GM18498 (cell line): ENCODE results near the gene PLPPR5.
"Not testable (repeated sequence)": the region's sequence is repeated elsewhere in the genome, so short reads cannot be mapped to it uniquely, and the experiment has no call there.

Source experiments
- ATAC-seq: cut with Tn5 transposase; IDR thresholded peaks from one replicate; pipeline ENCODE4 v1.9.1; 2021; ENCODE audit warnings: mild to moderate bottlenecking, moderate library complexity; ENCODE audit not compliant: unreplicated experiment

The PLPPR5 gene

GRCh38 chr1:98920441-98921110 is 84.1 kb downstream of the PLPPR5 start:
- ATAC-seq = no peak

GRCh38 chr1:98919652-98920051 is 85.0 kb downstream of the PLPPR5 start:
- no peak for ATAC-seq

- ATAC-seq = no peak
Measured at GRCh38 chr1:98919211-98919610, 85.5 kb downstream of the PLPPR5 start.

- ATAC-seq = no peak
Measured at GRCh38 chr1:98914547-98914946, 90.1 kb downstream of the PLPPR5 start.

GRCh38 chr1:98910827-98911226 is 93.8 kb downstream of the PLPPR5 start:
- ATAC-seq = no peak

GRCh38 chr1:98908980-98909379 is 95.7 kb downstream of the PLPPR5 start:
- no peak for ATAC-seq

DNA sequence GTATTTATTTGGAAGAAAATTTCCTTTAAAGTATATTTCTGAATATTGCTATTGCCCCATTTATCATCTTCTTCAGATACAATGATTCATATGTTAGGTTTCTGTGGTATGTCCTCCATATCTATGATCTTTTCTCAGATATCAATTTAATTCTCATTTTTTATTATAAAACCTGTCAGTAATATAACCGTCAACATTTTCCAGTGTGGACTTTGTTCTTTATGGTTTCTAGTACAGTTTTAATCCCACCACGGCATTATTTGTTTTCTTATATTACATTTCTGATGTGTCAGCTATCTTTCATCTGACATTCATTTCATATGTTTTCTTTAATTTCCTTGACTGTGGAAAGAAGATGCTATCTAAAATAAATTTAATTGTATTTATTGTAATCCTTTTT is 97.9 kb downstream of the PLPPR5 start:
- ATAC-seq = no peak

GRCh38 chr1:98906361-98906760 is 98.3 kb downstream of the PLPPR5 start:
- no peak for ATAC-seq

GRCh38 chr1:98904684-98905083 is 100.0 kb downstream of the PLPPR5 start:
- no peak for ATAC-seq

DNA sequence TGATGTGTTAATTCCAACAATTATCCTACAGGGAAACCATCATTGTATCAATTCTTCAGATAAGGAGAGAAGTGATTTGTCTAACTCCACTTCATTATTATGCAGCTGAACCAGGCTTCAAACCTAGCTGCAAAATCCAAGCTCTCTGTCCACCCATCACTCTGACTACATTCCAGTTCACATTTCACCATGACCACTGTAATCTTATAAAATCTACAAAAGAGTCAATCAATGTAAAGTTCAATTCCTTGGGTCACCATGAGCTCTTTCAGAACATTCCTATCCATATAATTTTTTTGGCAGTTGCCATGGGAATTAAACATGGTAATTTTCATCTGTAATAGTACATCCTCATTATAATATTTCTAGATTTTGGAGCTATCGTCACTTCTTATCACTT is 100.9 kb downstream of the PLPPR5 start:
- no peak for ATAC-seq

DNA sequence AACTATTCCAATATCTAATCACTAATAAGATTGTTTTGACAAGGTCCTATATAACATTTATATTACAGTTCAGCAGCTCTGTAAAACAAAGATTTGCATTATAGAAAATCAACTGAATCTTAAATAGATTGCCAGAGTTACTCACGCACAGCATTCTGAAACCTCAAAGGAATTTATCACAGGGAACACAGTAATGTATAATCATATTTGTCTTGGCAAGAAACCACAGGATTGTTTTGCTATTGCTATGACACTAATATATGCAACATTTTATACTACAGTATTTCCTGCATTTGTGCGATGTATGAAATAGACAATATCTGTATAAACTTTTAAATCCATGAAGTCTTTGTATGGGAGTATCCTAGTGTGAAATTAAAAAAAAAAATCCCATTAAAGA is 101.4 kb downstream of the PLPPR5 start:
- no peak for ATAC-seq

- no peak for ATAC-seq
Measured at GRCh38 chr1:98898940-98899339, 105.7 kb downstream of the PLPPR5 start.

DNA sequence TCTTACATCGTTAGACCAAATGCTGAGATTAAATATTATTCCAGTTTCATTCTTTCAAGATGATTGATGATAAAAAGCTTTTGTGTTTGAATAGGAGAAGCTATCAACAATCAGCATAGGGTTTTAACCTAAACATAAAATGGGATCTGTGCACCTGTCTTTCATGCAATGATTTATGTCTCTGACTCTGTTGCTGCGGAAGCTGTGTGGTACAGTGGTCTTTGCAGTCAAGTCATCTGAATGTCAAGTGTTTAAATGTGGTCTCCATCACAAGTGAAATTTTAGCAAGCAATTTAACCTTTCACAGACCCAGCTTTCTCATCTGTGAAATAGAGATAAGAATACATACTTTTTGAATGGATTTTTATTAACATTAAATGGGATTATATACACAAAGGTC is 107.2 kb downstream of the PLPPR5 start:
- ATAC-seq = no peak

DNA sequence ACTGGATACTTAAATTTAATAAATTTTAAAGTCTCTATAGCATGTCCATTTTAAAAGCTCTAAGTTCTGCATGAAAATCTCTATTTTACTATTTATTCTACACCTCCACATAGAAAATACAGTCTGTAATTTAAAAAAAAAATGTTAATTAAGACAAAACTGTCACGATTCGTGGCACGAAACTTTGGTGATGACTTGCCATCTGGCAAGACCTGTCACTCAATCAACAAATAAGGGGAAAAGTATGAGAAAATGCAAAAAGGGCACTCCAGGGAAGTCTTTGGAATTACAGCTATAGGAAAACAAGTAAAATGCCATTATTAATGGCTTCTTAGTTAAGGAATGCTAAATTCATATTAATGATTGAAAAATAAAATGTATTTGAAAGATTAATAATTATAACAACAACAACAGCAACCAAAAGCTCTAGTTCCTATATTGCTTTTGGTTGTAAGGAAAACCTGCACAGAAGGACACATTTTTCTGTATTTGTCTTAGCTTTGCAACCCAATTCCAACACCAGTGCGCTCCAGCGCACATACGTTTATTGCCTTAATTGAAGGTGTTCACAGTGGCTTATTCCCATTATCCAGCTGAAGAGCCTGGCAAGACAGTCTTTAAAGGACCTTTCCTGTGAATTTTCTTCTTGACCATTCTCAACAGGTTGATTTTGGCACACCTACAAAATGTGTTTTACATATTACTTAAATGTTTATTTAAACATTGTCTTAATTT is 107.8 kb downstream of the PLPPR5 start:
- no peak for ATAC-seq

DNA sequence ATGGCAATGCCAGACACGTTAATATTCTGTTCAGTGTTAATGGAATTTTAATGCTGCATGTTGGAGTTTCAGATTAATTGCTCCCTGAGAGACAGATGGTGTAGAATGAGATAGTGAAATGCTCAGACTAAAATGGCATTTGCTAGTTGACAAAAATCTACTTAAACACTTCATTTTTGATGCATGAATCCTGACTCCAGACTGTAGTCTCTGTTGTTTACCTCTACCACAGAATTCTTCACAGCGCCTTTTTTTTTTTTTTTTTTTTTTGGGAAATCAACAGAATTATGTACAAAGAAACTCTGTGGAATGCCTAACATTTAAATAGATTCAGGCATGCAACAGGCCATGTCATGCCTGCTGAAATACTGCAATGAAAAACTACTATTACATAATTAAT is 111.3 kb downstream of the PLPPR5 start:
- no peak for ATAC-seq

DNA sequence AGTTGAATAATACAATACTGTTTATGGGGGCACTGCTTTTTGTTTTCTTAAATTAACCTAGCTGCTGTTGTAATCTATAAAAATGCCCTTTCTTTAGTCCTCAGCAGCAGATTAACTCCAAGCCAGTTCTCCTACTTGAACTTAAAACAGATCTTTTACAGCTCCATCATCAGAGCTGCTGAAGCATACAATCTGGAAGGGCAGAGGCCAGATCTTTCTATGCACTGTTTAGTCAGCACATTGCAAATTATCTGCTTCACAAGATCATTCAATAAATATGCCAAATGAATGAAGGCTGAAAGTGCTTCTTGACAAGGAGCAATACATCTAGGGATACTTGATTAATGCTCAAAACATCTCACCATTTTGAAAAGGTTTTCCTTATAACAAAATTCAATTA is 115.8 kb downstream of the PLPPR5 start:
- ATAC-seq = no peak

DNA sequence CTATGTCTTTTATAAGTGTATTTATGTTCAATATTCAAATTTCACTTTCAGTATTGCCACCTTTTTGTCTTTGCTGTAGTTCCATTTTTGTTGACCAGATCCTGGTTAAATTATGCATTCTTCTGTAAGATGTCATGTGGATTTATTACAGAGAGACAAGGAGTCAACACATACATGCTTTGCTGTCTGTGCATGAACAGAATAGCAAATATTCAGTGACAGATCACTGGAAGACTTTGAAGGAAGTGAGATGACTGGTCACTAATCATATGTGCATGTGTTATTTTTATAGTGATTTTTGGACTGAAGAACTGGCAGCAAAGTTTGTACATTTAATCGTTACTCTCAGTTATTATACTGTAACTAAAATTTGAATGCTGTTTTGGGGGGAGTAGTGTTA is 117.2 kb downstream of the PLPPR5 start:
- no peak for ATAC-seq

GRCh38 chr1:98884864-98885263 is 119.8 kb downstream of the PLPPR5 start:
- ATAC-seq = no peak

DNA sequence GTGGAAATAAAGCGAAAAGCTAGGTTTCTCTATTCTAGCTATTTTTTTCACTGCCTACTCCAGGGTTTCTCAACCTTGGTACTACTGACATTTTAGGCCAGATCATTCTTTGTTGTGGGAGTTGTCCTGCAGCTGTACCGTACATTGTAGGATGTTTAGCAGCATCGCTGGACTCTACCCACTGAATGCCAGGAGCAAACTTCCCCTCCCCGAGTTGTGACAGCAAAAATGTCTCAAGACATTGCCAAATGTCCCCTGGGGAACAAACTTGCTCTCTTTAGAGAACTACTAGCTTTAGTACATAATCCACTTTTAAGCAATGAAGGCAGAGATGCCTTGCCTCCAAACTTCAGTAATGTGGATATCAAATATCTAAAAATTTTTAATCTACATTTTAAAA is 122.8 kb downstream of the PLPPR5 start:
- ATAC-seq = no peak

DNA sequence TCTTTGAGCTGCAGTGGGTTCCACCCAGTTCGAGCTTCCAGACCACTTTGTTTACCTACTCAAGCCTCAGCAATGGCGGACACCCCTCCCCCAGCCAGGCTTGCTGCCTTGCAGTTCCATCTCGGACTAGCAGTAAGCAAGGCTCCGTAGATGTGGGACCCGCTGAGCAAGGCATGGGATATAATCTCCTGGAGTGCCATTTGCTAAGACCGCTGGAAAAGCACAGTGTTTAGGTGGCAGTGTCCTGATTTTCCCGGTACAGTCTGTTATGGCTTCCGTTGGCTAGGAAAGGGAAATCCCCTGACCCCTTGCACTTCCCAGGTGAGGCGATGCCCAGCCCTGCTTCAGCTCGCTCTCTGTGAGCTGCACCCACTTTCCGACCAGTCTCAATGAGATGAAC is 123.4 kb downstream of the PLPPR5 start:
- ATAC-seq = not testable (repeated sequence)

- no peak for ATAC-seq
Measured at GRCh38 chr1:98874828-98875227, 129.8 kb downstream of the PLPPR5 start.
